HCT116 (cell line): ENCODE data around the gene SCARB1. TPM values are rescaled to one million over a fixed set of nuclear protein-coding genes. Genes with fewer than 3 reads are reported as not detected.

ENCODE experiments used
- ATAC-seq: fragments of 200-7000 bp; cut with Tn5 transposase; 2 replicates; pipeline ENCODE4 v1.9.1; 2020; ENCODE audit warnings: mild to moderate bottlenecking, moderate library complexity
- BruUV-seq: library from RNA; stranded (reverse); fragments of 400-500 nt; replicated peaks from 2 replicates; lab custom pipeline; 2021; lab: Mats Ljungman, UMichigan
- CTCF ChIA-PET: fragments of 300-600 bp; sonication (Branson Sonifier 250); formaldehyde crosslinking; loops from one replicate; lab custom pipeline; 2021; ENCODE audit warnings: antibody characterized with exemption; lab: Charles Lee
- POLR2A ChIA-PET: fragments of 300-600, 350-600 bp; sonication (Branson Sonifier 250); formaldehyde crosslinking; loops from one replicate; lab custom pipeline; 2021; ENCODE audit warnings: antibody characterized with exemption; lab: Charles Lee
- RAD21 ChIA-PET, 2 experiments: fragments of 300-600 bp; sonication (Branson Sonifier 250); formaldehyde crosslinking; loops; one replicate each; lab custom pipeline; 2023; ENCODE audit warnings: low total read pairs in 2 of 2; ENCODE audit not compliant: uncharacterized antibody in 2 of 2, unreplicated experiment in 2 of 2, low non-redundant PET in 1 of 2; lab: Charles Lee
- DNase-seq: peaks from one replicate; pipeline ENCODE4 v3.0.0-alpha.2; 2010; ENCODE audit warnings: low read depth, low spot score
- H2AFZ ChIP-seq: fragments of 200-600 bp; shearing (Covaris generic), sonication (generic); 2 replicates; pipeline ENCODE4 v1.6.1; 2017; ENCODE audit warnings: low read depth, mixed run types, mixed read lengths, antibody characterized with exemption, low read length; ENCODE audit not compliant: poor library complexity, severe bottlenecking
- H3K27ac ChIP-seq: 2 replicates; pipeline ENCODE4 v1.5.1; 2012; ENCODE audit warnings: low read depth, low read length
- H3K27me3 ChIP-seq: fragments of 200-600 bp; sonication (generic); 2 replicates; pipeline ENCODE4 v1.6.1; 2016; ENCODE audit warnings: mixed run types, low read length, mixed read lengths; ENCODE audit not compliant: insufficient read depth
- H3K36me3 ChIP-seq, 2 experiments: fragments of 200-500 bp in 1 of 2; fragments of 200-600 bp in 1 of 2; sonication (Bioruptor generic) in 1 of 2; sonication (generic) in 1 of 2; 2 replicates each; pipeline versions ENCODE4 v1.5.1 to v1.6.1; 2014 to 2016; ENCODE audit warnings: low read length in 2 of 2, inconsistent platforms in 1 of 2, mixed read lengths in 1 of 2, mixed run types in 1 of 2; ENCODE audit not compliant: insufficient read depth in 2 of 2, control insufficient read depth in 1 of 2
- H3K4me1 ChIP-seq, 2 experiments: fragments of 200-600 bp in 1 of 2; sonication (generic) in 1 of 2; 2 replicates each; pipeline versions ENCODE4 v1.5.1 to v1.6.1; 2012 to 2017; ENCODE audit warnings: low read length in 2 of 2, inconsistent platforms in 1 of 2, mild to moderate bottlenecking in 1 of 2, mixed read lengths in 1 of 2, mixed run types in 1 of 2, moderate library complexity in 1 of 2; ENCODE audit not compliant: insufficient read depth in 2 of 2, control insufficient read depth in 1 of 2
- H3K4me2 ChIP-seq: fragments of 200-600 bp; sonication (generic); 2 replicates; pipeline ENCODE4 v1.6.1; 2017; ENCODE audit warnings: mixed run types, low read length, mixed read lengths
- H3K4me3 ChIP-seq, 2 experiments: fragments of 200-600 bp in 1 of 2; sonication (generic) in 1 of 2; replicated peaks in 1 of 2; 2 replicates each; pipeline ENCODE4 v1.5.1; 2011 to 2016; ENCODE audit warnings: low read length in 2 of 2, control low read depth in 1 of 2, low read depth in 1 of 2, mild to moderate bottlenecking in 1 of 2, mixed read lengths in 1 of 2, mixed run types in 1 of 2
- H3K79me2 ChIP-seq: fragments of 200-600 bp; sonication (generic); 2 replicates; pipeline ENCODE4 v1.6.1; 2017; ENCODE audit warnings: mild to moderate bottlenecking, mixed run types, low read length, moderate library complexity, mixed read lengths; ENCODE audit not compliant: insufficient read depth
- H3K9ac ChIP-seq: fragments of 200-600 bp; sonication (generic); 2 replicates; pipeline ENCODE4 v1.6.1; 2016; ENCODE audit warnings: low read length, mixed read lengths
- H3K9me2 ChIP-seq: fragments of 200-600 bp; sonication (generic), shearing (Covaris generic); 2 replicates; pipeline ENCODE4 v1.6.1; 2017; ENCODE audit warnings: mixed run types, mild to moderate bottlenecking, moderate library complexity; ENCODE audit not compliant: insufficient read depth
- H3K9me3 ChIP-seq, 2 experiments: fragments of 200-500 bp in 1 of 2; fragments of 200-600 bp in 1 of 2; sonication (Bioruptor generic) in 1 of 2; sonication (generic) in 1 of 2; 2 replicates each; pipeline ENCODE4 v1.6.1; 2014 to 2017; ENCODE audit warnings: low read length in 2 of 2, mixed read lengths in 2 of 2, inconsistent platforms in 1 of 2, low read depth in 1 of 2, mild to moderate bottlenecking in 1 of 2, mixed run types in 1 of 2, moderate library complexity in 1 of 2; ENCODE audit not compliant: control insufficient read depth in 1 of 2, insufficient read depth in 1 of 2
- H4K20me1 ChIP-seq: fragments of 200-600 bp; sonication (generic), shearing (Covaris generic); 2 replicates; pipeline ENCODE4 v1.6.1; 2017; ENCODE audit warnings: mixed run types, mild to moderate bottlenecking, moderate library complexity; ENCODE audit not compliant: insufficient read depth
- CEBPB ChIP-seq: IDR thresholded peaks from 2 replicates; pipeline ENCODE4 v1.6.1; 2012; ENCODE audit warnings: low read depth
- EZH2 ChIP-seq: fragments of 200-600 bp; sonication (generic); IDR thresholded peaks from 2 replicates; pipeline ENCODE4 v1.6.1; 2017; ENCODE audit warnings: antibody characterized with exemption, mixed run types
- EZH2phosphoT487 ChIP-seq: fragments of 200-600 bp; IDR thresholded peaks from 2 replicates; pipeline ENCODE4 v1.6.1; 2018; ENCODE audit warnings: antibody characterized with exemption, borderline replicate concordance
- FOSL1 ChIP-seq: IDR thresholded peaks from 2 replicates; pipeline ENCODE4 v1.6.1; 2012; ENCODE audit warnings: low read depth
- JUND ChIP-seq: IDR thresholded peaks from 2 replicates; pipeline ENCODE4 v1.6.1; 2012
- POLR2A ChIP-seq: IDR thresholded peaks from 2 replicates; pipeline ENCODE4 v1.7.0; 2011; ENCODE audit warnings: borderline replicate concordance; ENCODE audit not compliant: insufficient read depth, insufficient read length; ENCODE audit errors: extremely low read depth
- POLR2AphosphoS5 ChIP-seq: IDR thresholded peaks from 2 replicates; pipeline ENCODE4 v1.6.1; 2011; ENCODE audit warnings: mild to moderate bottlenecking, low read depth, low read length, moderate library complexity
- RAD21 ChIP-seq: IDR thresholded peaks from 2 replicates; pipeline ENCODE4 v1.6.1; 2012; ENCODE audit warnings: low read depth, mild to moderate bottlenecking
- SP1 ChIP-seq: IDR thresholded peaks from 2 replicates; pipeline ENCODE4 v1.6.1; 2012; ENCODE audit warnings: low read depth
- TCF7L2 ChIP-seq: IDR thresholded peaks from 2 replicates; pipeline ENCODE4 v1.7.0; 2011; ENCODE audit warnings: borderline replicate concordance, inconsistent platforms; ENCODE audit not compliant: insufficient read depth, insufficient read length; ENCODE audit errors: extremely low read depth
- intact Hi-C: fragments of 100-400 bp; cut with micrococcal nuclease; formaldehyde crosslinking; loops from 2 replicates; pipeline ENCODE4 v1.10.0; 2022
- total RNA-seq: library from RNA; stranded (reverse); gene quantifications from one replicate; pipeline ENCODE4 v1.2.1, GENCODE V29; 2021; ENCODE audit not compliant: unreplicated experiment
- TF ChIP-seq, protein P1 (sequence below), 3 experiments: fragments of 200-600 bp in 1 of 3; sonication (generic) in 1 of 3; IDR thresholded peaks in 2 of 3; conservative IDR thresholded peaks in 1 of 3; 2 replicates each; pipeline ENCODE4 v1.5.1; 2012 to 2017; ENCODE audit warnings: low read depth in 2 of 3, low read length in 2 of 3, antibody characterized with exemption in 1 of 3, borderline replicate concordance in 1 of 3, control low read depth in 1 of 3, mild to moderate bottlenecking in 1 of 3, mixed read lengths in 1 of 3, mixed run types in 1 of 3, moderate library complexity in 1 of 3; ENCODE audit not compliant: insufficient read depth in 1 of 3

The SCARB1 gene
- total RNA-seq, 1 experiment from 2014 or later, result 95.5 TPM

DNA sequence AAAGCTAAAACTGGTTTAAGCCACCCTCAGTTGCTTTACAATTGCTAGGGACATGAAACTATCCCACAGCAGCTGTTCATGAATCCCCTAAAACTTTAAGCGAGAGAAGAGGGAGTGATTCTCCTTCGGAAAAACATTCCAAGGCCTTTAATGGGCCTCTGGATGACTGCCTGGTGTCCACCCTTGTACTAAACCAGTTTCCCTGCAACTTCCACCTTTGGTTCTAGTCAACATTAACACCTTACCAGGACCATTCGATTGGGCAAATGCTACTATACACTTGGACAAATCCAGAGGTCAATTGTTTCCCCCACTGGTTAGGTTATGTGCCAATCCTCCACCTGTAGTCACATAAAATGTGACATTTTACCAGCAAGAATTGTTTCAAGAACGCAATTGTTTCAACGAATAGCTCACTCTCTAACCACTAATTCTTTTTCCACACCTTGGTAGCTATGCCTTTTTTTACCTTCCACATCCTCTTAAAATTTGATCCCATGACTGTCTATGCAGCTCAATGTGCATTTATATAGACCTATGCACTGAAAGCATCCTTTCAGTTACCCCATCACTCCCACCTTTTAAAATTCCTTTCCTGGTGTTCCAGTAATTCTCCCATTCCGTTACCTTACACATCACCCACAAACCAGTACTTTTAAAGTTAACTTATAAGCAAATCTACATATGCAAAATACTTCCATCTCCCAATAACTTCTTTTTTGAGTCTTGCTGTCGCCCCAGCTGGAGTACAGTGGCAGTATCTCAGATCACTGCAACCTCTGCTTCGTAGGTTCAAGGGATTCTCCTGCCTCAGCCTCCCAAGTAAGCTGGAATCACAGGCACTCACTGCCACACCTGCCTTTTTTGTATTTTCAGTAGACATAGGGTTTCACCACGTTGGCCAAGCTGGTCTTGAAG, 47.2 kb upstream of the SCARB1 start:
- Histone ChIP-seq H2AFZ (no peak overlapping the region), H3K9me3 (no peaks in the 10 kb centered on the region), H3K36me3 (peaks cover 11 to 32% of the 10 kb centered on the region in 2 experiments; a peak in 3 of 4 replicates), H3K79me2 (peaks cover 50% of the 10 kb centered on the region), H4K20me1 (peaks cover 34% of the 10 kb centered on the region; the same call in 1 of the 2 replicates), H3K27me3 (no peaks in the 10 kb centered on the region), H3K9me2 (no peaks in the 10 kb centered on the region), H3K27ac (peak overlapping the region; percentile 40; the same call in 1 of the 2 replicates), H3K9ac (no peak overlapping the region), H3K4me3 (no peak overlapping the region), H3K4me2 (peak overlapping the region; percentile 42), H3K4me1 (peaks cover 34 to 64% of the 10 kb centered on the region in 2 experiments)
- POLR2A ChIA-PET, result interaction anchor here (0.6 to 3.0 kb wide), 10 partner anchors 8 to 239 kb away, joined by 3 to 15 read pairs (median 4); no protein-coding TSS in a partner anchor
- BruUV-seq, result no TSS peak
- RAD21 ChIA-PET, result no interaction called here
- CTCF ChIA-PET, result interaction anchor here (1.0 kb wide), 1 partner anchor 29 kb away, joined by 4 read pairs; no protein-coding TSS in a partner anchor
- intact Hi-C loops, result no loop called here
- TF ChIP-seq SP1, result no peak
- TF ChIP-seq POLR2AphosphoS5, result peak; percentile 86
- TF ChIP-seq RAD21, result no peak
- TF ChIP-seq POLR2A, result peak; percentile 54
- ATAC-seq (no peak), DNase-seq (no peak)

- peaks cover 31 to 60% of the 10 kb centered on the region in 2 experiments for H3K4me1 ChIP-seq
- ATAC-seq, result 0 out of 2 replicates have a peak, but pooled peaks have one; percentile 6
- no peak overlapping the region for H2AFZ ChIP-seq
- DNase-seq, result no peak
- H3K79me2 ChIP-seq, result peaks cover 42% of the 10 kb centered on the region
- H3K4me2 ChIP-seq, result peak overlapping the region; percentile 42
- H3K9ac ChIP-seq, result no peak overlapping the region
- H3K27me3 ChIP-seq, result no peaks in the 10 kb centered on the region
- H3K27ac ChIP-seq, result peak overlapping the region; percentile 40
- ChIA-PET POLR2A (interaction anchor here (0.6 to 3.0 kb wide), 10 partner anchors 8 to 240 kb away, joined by 3 to 15 read pairs (median 4); no protein-coding TSS in a partner anchor), RAD21 (no interaction called here), CTCF (interaction anchor here (1.0 kb wide), 1 partner anchor 30 kb away, joined by 4 read pairs; no protein-coding TSS in a partner anchor)
- BruUV-seq, result no TSS peak
- intact Hi-C loops, result loop anchor here (10.0 kb wide), 1 partner anchor 495 kb away; no protein-coding TSS in a partner anchor
- no peak for TF ChIP-seq EZH2phosphoT487
- peak; percentile 44 for TF ChIP-seq POLR2AphosphoS5
- TF ChIP-seq TCF7L2, result no peak
- TF ChIP-seq CEBPB, result no peak
- TF ChIP-seq, protein P1, sequence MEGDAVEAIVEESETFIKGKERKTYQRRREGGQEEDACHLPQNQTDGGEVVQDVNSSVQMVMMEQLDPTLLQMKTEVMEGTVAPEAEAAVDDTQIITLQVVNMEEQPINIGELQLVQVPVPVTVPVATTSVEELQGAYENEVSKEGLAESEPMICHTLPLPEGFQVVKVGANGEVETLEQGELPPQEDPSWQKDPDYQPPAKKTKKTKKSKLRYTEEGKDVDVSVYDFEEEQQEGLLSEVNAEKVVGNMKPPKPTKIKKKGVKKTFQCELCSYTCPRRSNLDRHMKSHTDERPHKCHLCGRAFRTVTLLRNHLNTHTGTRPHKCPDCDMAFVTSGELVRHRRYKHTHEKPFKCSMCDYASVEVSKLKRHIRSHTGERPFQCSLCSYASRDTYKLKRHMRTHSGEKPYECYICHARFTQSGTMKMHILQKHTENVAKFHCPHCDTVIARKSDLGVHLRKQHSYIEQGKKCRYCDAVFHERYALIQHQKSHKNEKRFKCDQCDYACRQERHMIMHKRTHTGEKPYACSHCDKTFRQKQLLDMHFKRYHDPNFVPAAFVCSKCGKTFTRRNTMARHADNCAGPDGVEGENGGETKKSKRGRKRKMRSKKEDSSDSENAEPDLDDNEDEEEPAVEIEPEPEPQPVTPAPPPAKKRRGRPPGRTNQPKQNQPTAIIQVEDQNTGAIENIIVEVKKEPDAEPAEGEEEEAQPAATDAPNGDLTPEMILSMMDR (IDR thresholded peaks at IDR 0.05 in 2 of 3, conservative IDR thresholded peaks at IDR 0.05 in 1 of 3; ENCODE audit: borderline replicate concordance in 1 of 3, insufficient read depth in 1 of 3, low read depth in 2 of 3, low read length in 2 of 3), result no peak
- no peak for TF ChIP-seq FOSL1
- TF ChIP-seq JUND, result no peak
- TF ChIP-seq EZH2, result no peak
- TF ChIP-seq, all 23 proteins: peak for 1
- no peak overlapping the region for H3K4me3 ChIP-seq
- peaks cover 11 to 32% of the 10 kb centered on the region in 2 experiments; a peak in 3 of 4 replicates for H3K36me3 ChIP-seq
- no peaks in the 10 kb centered on the region for H3K9me3 ChIP-seq
- H3K9me2 ChIP-seq, result no peaks in the 10 kb centered on the region
- H4K20me1 ChIP-seq, result peaks cover 34% of the 10 kb centered on the region; the same call in 1 of the 2 replicates
Observed at GRCh38 chr12:124909831-124910560, 46.3 kb upstream of the SCARB1 start.
